ENCODE results near the gene JPH3. TPM values are rescaled to one million over a fixed set of nuclear protein-coding genes. Genes with fewer than 3 reads are reported as not detected.

Gene JPH3
- polyA plus RNA-seq, 3 donors: not detected

- intact Hi-C loops (cut with micrococcal nuclease): no loop called here
- Mint-ChIP-seq H3K27me3 (ENCODE audit: low read depth in 3 of 3) (no peaks in the 10 kb centered on the region), H3K36me3 (peaks cover 45 to 47% of the 10 kb centered on the region in 2 donors), H3K4me1 (no peaks in the 10 kb centered on the region), H3K9me3 (no peaks in the 10 kb centered on the region), H3K4me3 (no peak overlapping the region), H3K27ac (no peak overlapping the region)
- H3K4me3 ChIP-seq (replicated peaks in 1 of 3; ENCODE audit: low read depth in 2 of 3, low read length in 3 of 3): no peak overlapping the region
- WGBS (ENCODE audit: insufficient coverage): 100% methylated on average over 4 of the region's 11 CpGs
- no peak for DNase-seq
- no peaks in the 10 kb centered on the region for H3K9me3 ChIP-seq (replicated peaks in 1 of 2; ENCODE audit: control insufficient read depth in 1 of 2, insufficient read depth in 1 of 2, low read length in 2 of 2)
- H3K27me3 ChIP-seq (ENCODE audit: control insufficient read depth in 2 of 2, insufficient read depth in 2 of 2, low read length in 2 of 2): no peaks in the 10 kb centered on the region
- H3K79me2 ChIP-seq (ENCODE audit: insufficient read depth, low read length): no peaks in the 10 kb centered on the region
- no peak overlapping the region for H3K9ac ChIP-seq (ENCODE audit: insufficient read depth, low read length, poor library complexity, severe bottlenecking)
- H4K20me1 ChIP-seq (ENCODE audit: insufficient read depth, low read length): peaks cover 3% of the 10 kb centered on the region
- H3K4me2 ChIP-seq (replicated peaks; ENCODE audit: extremely low read depth, low read length, poor library complexity, severe bottlenecking): no peak overlapping the region
- peaks cover 43 to 79% of the 10 kb centered on the region in 2 donors for H3K36me3 ChIP-seq (replicated peaks in 1 of 2; ENCODE audit: control insufficient read depth in 1 of 2, insufficient read depth in 2 of 2, low read length in 2 of 2)
- no peak overlapping the region for H2AFZ ChIP-seq (ENCODE audit: insufficient read depth, low read depth, low read length, poor library complexity, severe bottlenecking)
- H3K4me1 ChIP-seq (ENCODE audit: control insufficient read depth in 1 of 2, insufficient read depth in 2 of 2, low read length in 2 of 2): no peaks in the 10 kb centered on the region
- H3K27ac ChIP-seq (ENCODE audit: low read depth in 1 of 2, low read length in 2 of 2): no peak overlapping the region
- no peak for TF ChIP-seq CTCF (IDR thresholded peaks at IDR 0.05)
Observed at GRCh38 chr16:87740909-87741424, 138.7 kb downstream of the JPH3 start.

GRCh38 chr16:87741700-87742415, 139.6 kb downstream of the JPH3 start:
- Mint-ChIP-seq H3K9me3 (no peaks in the 10 kb centered on the region), H3K4me1 (no peaks in the 10 kb centered on the region), H3K36me3 (peaks cover 48 to 54% of the 10 kb centered on the region in 2 donors), H3K4me3 (no peak overlapping the region), H3K27ac (no peak overlapping the region), H3K27me3 (ENCODE audit: low read depth in 3 of 3) (no peaks in the 10 kb centered on the region)
- Histone ChIP-seq H2AFZ (ENCODE audit: insufficient read depth, low read depth, low read length, poor library complexity, severe bottlenecking) (no peak overlapping the region), H3K36me3 (replicated peaks in 1 of 2; ENCODE audit: control insufficient read depth in 1 of 2, insufficient read depth in 2 of 2, low read length in 2 of 2) (peaks cover 52 to 79% of the 10 kb centered on the region in 2 donors), H4K20me1 (ENCODE audit: insufficient read depth, low read length) (peaks cover 3% of the 10 kb centered on the region), H3K4me2 (replicated peaks; ENCODE audit: extremely low read depth, low read length, poor library complexity, severe bottlenecking) (no peak overlapping the region), H3K27me3 (ENCODE audit: control insufficient read depth in 2 of 2, insufficient read depth in 2 of 2, low read length in 2 of 2) (no peaks in the 10 kb centered on the region), H3K4me1 (ENCODE audit: control insufficient read depth in 1 of 2, insufficient read depth in 2 of 2, low read length in 2 of 2) (no peaks in the 10 kb centered on the region), H3K27ac (ENCODE audit: low read depth in 1 of 2, low read length in 2 of 2) (no peak overlapping the region), H3K9me3 (replicated peaks in 1 of 2; ENCODE audit: control insufficient read depth in 1 of 2, insufficient read depth in 1 of 2, low read length in 2 of 2) (no peaks in the 10 kb centered on the region), H3K79me2 (ENCODE audit: insufficient read depth, low read length) (no peaks in the 10 kb centered on the region), H3K4me3 (replicated peaks in 1 of 3; ENCODE audit: low read depth in 2 of 3, low read length in 3 of 3) (no peak overlapping the region), H3K9ac (ENCODE audit: insufficient read depth, low read length, poor library complexity, severe bottlenecking) (no peak overlapping the region)
- WGBS (ENCODE audit: insufficient coverage): 95% methylated on average over 15 of the region's 16 CpGs
- DNase-seq: no peak
- intact Hi-C loops (cut with micrococcal nuclease): no loop called here
- no peak for TF ChIP-seq CTCF (IDR thresholded peaks at IDR 0.05)
